Vagina (tissue), 2 donors: Measurements from ENCODE around the gene HS3ST3B1. TPM values are rescaled to one million over a fixed set of nuclear protein-coding genes. Genes with fewer than 3 reads are reported as not detected.

Experiments
- DNase-seq, 2 donors: peaks; one replicate each; pipeline ENCODE4 v3.0.0-alpha.2; 2017; ENCODE audit errors: extremely low spot score in 2 of 2
- H3K27ac ChIP-seq: fragments of 200-600 bp; sonication (generic); one replicate; pipeline ENCODE4 v1.5.1; 2019
- H3K27me3 ChIP-seq: fragments of 200-600 bp; sonication (generic); one replicate; pipeline ENCODE4 v1.5.1; 2019
- H3K36me3 ChIP-seq, 2 donors: fragments of 200-600 bp; sonication (generic); one replicate each; pipeline ENCODE4 v1.5.1; 2017 to 2019
- H3K4me1 ChIP-seq: fragments of 200-600 bp; sonication (generic); one replicate; pipeline ENCODE4 v1.5.1; 2019
- H3K4me3 ChIP-seq, 2 donors: fragments of 200-600 bp; sonication (generic); 1 replicate in 1 of 2; 2 replicates in 1 of 2; pipeline ENCODE4 v1.5.1; 2016 to 2019
- H3K9me3 ChIP-seq: fragments of 200-600 bp; sonication (generic); one replicate; pipeline ENCODE4 v1.5.1; 2019
- CTCF ChIP-seq, 3 experiments: fragments of 450-650 bp in 2 of 3; fragments of 200-600 bp in 1 of 3; sonication (generic) in 1 of 3; IDR thresholded peaks; one replicate each; pipeline ENCODE4 v1.5.1; 2017 to 2019; ENCODE audit warnings: antibody characterized with exemption in 3 of 3, mild to moderate bottlenecking in 2 of 3, moderate library complexity in 2 of 3
- POLR2A ChIP-seq, 2 donors: fragments of 450-650 bp; IDR thresholded peaks; one replicate each; pipeline ENCODE4 v1.6.1; 2017; ENCODE audit warnings: antibody characterized with exemption in 2 of 2, mild to moderate bottlenecking in 2 of 2, moderate library complexity in 2 of 2
- POLR2AphosphoS5 ChIP-seq, 2 donors: sonication (generic); formaldehyde crosslinking; IDR thresholded peaks; one replicate each; pipeline ENCODE4 v1.9.0; 2017; ENCODE audit warnings: antibody characterized with exemption in 2 of 2, mild to moderate bottlenecking in 2 of 2, low read depth in 1 of 2; ENCODE audit not compliant: insufficient read depth in 1 of 2
- intact Hi-C: fragments of 100-400 bp; cut with DNase I; formaldehyde crosslinking; loops from one replicate; pipeline ENCODE4 v1.15.1; 2023
- total RNA-seq: library from RNA; depleted of rRNA; stranded (reverse); fragments of >200 nt; gene quantifications from one replicate; pipeline ENCODE4 v1.2.3, GENCODE V29; 2016

Gene HS3ST3B1
- total RNA-seq, 1 donor from 2014 or later, result 5.9 TPM

GRCh38 chr17:14308965-14309879 lies 8.3 kb downstream of the HS3ST3B1 start:
- intact Hi-C loops, result loop anchor here (10.0 kb wide), 1 partner anchor 714 kb away; no protein-coding TSS in a partner anchor
- TF ChIP-seq POLR2AphosphoS5 (IDR thresholded peaks at IDR 0.05; ENCODE audit: insufficient read depth in 1 of 2, low read depth in 1 of 2) (peak; percentile 18 to 49), CTCF (IDR thresholded peaks at IDR 0.05) (no peak)
- H3K4me3 ChIP-seq, result peak overlapping the region; percentile 56 to 58
- H3K27me3 ChIP-seq, result no peaks in the 10 kb centered on the region
- peak; percentile 93 to 96 for DNase-seq
- no peaks in the 10 kb centered on the region for H3K36me3 ChIP-seq
- H3K9me3 ChIP-seq, result no peaks in the 10 kb centered on the region
- H3K27ac ChIP-seq, result peak overlapping the region; percentile 69
- peaks cover 41% of the 10 kb centered on the region for H3K4me1 ChIP-seq

- no peaks in the 10 kb centered on the region for H3K27me3 ChIP-seq
These were observed 9.2 kb downstream of the HS3ST3B1 start for GRCh38 chr17:14310101-14310500.

GRCh38 chr17:14310605-14311004 lies 9.7 kb downstream of the HS3ST3B1 start:
- Histone ChIP-seq H3K4me3 (no peak overlapping the region), H3K4me1 (peaks cover 27% of the 10 kb centered on the region), H3K27ac (no peak overlapping the region), H3K9me3 (no peaks in the 10 kb centered on the region), H3K36me3 (no peaks in the 10 kb centered on the region), H3K27me3 (no peaks in the 10 kb centered on the region)
- TF ChIP-seq CTCF (IDR thresholded peaks at IDR 0.05) (no peak), POLR2AphosphoS5 (IDR thresholded peaks at IDR 0.05; ENCODE audit: insufficient read depth in 1 of 2, low read depth in 1 of 2) (no peak), POLR2A (IDR thresholded peaks at IDR 0.05) (no peak)
- peak; percentile 72 to 79 for DNase-seq
- intact Hi-C loops, result no loop called here

More at GRCh38 chr17:14310101-14310500, 9.2 kb downstream of the HS3ST3B1 start:
- Histone ChIP-seq H3K36me3 (no peaks in the 10 kb centered on the region), H3K9me3 (no peaks in the 10 kb centered on the region), H3K4me3 (peak overlapping the region; percentile 56 to 58), H3K27ac (no peak overlapping the region), H3K4me1 (peaks cover 32% of the 10 kb centered on the region)
- no peak for TF ChIP-seq CTCF (IDR thresholded peaks at IDR 0.05)
- TF ChIP-seq POLR2AphosphoS5 (IDR thresholded peaks at IDR 0.05; ENCODE audit: insufficient read depth in 1 of 2, low read depth in 1 of 2), result no peak
- no peak for TF ChIP-seq POLR2A (IDR thresholded peaks at IDR 0.05)
- peak in 1 of 2 donors; percentile 67 for DNase-seq
- intact Hi-C loops, result no loop called here

- H3K36me3 ChIP-seq, result no peaks in the 10 kb centered on the region
- no peak overlapping the region for H3K27ac ChIP-seq
- intact Hi-C loops, result no loop called here
- H3K27me3 ChIP-seq, result no peaks in the 10 kb centered on the region
- TF ChIP-seq CTCF (IDR thresholded peaks at IDR 0.05) (no peak), POLR2AphosphoS5 (IDR thresholded peaks at IDR 0.05; ENCODE audit: insufficient read depth in 1 of 2, low read depth in 1 of 2) (no peak), POLR2A (IDR thresholded peaks at IDR 0.05) (no peak)
- DNase-seq, result peak; percentile 55 to 60
- no peak overlapping the region for H3K4me3 ChIP-seq
- no peaks in the 10 kb centered on the region for H3K9me3 ChIP-seq
- H3K4me1 ChIP-seq, result peaks cover 29% of the 10 kb centered on the region
These were observed 10.4 kb downstream of the HS3ST3B1 start for GRCh38 chr17:14311186-14311705.

- Histone ChIP-seq H3K4me1 (peaks cover 36% of the 10 kb centered on the region), H3K36me3 (no peaks in the 10 kb centered on the region), H3K27me3 (no peaks in the 10 kb centered on the region), H3K27ac (no peak overlapping the region), H3K4me3 (no peak overlapping the region), H3K9me3 (no peaks in the 10 kb centered on the region)
- intact Hi-C loops, result no loop called here
- TF ChIP-seq POLR2AphosphoS5 (IDR thresholded peaks at IDR 0.05; ENCODE audit: insufficient read depth in 1 of 2, low read depth in 1 of 2) (no peak), CTCF (IDR thresholded peaks at IDR 0.05) (no peak), POLR2A (IDR thresholded peaks at IDR 0.05) (no peak)
- peak; percentile 19 to 44 for DNase-seq
These were observed 11.1 kb downstream of the HS3ST3B1 start for GRCh38 chr17:14311981-14312380.
